ENCODE results near the gene MYMX. TPM values are rescaled to one million over a fixed set of nuclear protein-coding genes. Genes with fewer than 3 reads are reported as not detected.

The MYMX gene
- total RNA-seq, 3 donors from 2014 or later = 0.88 to 3.4 (median 2.9) TPM

DNA sequence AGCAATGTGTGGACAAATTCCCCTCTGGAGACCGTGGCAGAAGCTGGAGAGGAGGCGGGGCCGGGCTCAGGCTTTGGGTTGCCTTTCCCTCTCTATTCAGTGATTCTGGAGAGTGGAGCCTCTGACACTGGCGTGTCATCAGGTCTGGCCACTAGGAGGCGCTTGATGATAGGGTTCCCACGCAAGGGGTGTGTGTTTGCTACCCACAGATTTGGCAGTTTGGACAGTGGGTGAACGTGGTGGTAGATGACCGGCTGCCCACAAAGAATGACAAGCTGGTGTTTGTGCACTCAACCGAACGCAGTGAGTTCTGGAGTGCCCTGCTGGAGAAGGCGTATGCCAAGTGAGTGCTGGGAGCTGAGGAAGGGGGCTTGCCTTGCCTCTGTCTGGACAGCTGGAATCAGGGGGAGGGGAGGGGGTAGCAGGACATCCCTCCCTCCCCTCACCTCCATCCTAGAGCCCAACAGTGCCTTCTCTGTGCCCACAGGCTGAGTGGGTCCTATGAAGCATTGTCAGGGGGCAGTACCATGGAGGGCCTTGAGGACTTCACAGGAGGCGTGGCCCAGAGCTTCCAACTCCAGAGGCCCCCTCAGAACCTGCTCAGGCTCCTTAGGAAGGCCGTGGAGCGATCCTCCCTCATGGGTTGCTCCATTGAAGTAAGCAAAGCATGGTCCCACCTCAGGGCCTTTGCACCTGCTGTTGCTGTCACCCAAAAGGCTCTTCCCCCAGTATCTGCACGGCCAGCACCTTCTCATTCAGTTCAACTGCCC is 43.8 kb upstream of the MYMX start:
- no peaks in the 10 kb centered on the region for H3K9me3 ChIP-seq
- H3K27ac ChIP-seq = no peak overlapping the region
- TF ChIP-seq POLR2A (IDR thresholded peaks at IDR 0.05) = no peak
- TF ChIP-seq, protein P1, sequence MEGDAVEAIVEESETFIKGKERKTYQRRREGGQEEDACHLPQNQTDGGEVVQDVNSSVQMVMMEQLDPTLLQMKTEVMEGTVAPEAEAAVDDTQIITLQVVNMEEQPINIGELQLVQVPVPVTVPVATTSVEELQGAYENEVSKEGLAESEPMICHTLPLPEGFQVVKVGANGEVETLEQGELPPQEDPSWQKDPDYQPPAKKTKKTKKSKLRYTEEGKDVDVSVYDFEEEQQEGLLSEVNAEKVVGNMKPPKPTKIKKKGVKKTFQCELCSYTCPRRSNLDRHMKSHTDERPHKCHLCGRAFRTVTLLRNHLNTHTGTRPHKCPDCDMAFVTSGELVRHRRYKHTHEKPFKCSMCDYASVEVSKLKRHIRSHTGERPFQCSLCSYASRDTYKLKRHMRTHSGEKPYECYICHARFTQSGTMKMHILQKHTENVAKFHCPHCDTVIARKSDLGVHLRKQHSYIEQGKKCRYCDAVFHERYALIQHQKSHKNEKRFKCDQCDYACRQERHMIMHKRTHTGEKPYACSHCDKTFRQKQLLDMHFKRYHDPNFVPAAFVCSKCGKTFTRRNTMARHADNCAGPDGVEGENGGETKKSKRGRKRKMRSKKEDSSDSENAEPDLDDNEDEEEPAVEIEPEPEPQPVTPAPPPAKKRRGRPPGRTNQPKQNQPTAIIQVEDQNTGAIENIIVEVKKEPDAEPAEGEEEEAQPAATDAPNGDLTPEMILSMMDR (IDR thresholded peaks at IDR 0.05) = peak; percentile 80 to 95 (median 93)
- peak in 2 of 3 donors; percentile 31 to 57 for TF ChIP-seq POLR2AphosphoS5 (IDR thresholded peaks at IDR 0.05)
- no peaks in the 10 kb centered on the region for H3K4me1 ChIP-seq
- DNase-seq (ENCODE audit: low spot score in 2 of 2) = peak; percentile 83 to 89
- intact Hi-C loops (cut with DNase I; ENCODE audit: low total_unique reads) = loop anchor here (5.0 kb wide), 1 partner anchor 64 kb away; no protein-coding TSS in a partner anchor
- H3K36me3 ChIP-seq = no peaks in the 10 kb centered on the region
- no peaks in the 10 kb centered on the region for H3K27me3 ChIP-seq
- H3K4me3 ChIP-seq = no peak overlapping the region

DNA sequence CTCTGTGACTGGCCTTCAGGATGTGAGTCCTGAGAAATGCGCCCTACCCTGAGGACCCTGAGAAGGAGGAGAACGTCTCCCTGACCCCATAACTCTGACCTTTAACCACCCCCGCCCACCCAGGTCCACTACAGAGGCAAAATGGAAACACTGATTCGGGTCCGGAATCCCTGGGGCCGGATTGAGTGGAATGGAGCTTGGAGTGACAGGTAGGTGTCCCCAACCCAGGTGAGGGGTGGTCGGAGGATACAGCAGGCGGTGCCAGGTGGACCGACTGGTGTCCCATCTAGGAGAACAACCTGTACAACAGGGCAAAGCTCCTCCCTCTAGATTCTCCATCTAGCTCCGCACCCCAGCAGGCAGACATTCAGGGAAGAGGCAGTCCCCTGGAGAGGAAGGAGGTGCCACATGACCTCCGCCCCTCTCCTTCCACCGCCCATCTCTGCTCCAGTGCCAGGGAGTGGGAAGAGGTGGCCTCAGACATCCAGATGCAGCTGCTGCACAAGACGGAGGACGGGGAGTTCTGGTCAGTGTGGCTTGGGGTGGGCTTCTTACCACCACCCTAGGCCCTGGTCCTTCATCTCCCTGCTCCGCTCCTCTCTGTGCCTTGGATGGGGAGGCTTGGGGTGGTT is 40.5 kb upstream of the MYMX start:
- TF ChIP-seq POLR2A (IDR thresholded peaks at IDR 0.05) = no peak
- TF ChIP-seq, protein P1 (IDR thresholded peaks at IDR 0.05) = no peak
- no peak for TF ChIP-seq POLR2AphosphoS5 (IDR thresholded peaks at IDR 0.05)
- H3K9me3 ChIP-seq = no peaks in the 10 kb centered on the region
- DNase-seq (ENCODE audit: low spot score in 2 of 2) = peak in 1 of 2 donors; percentile 61
- intact Hi-C loops (cut with DNase I; ENCODE audit: low total_unique reads) = no loop called here
- H3K27ac ChIP-seq = peak overlapping the region; percentile 60 to 61
- peak overlapping the region in 2 of 3 donors; percentile 36 to 53 for H3K4me3 ChIP-seq
- H3K4me1 ChIP-seq = no peaks in the 10 kb centered on the region
- no peaks in the 10 kb centered on the region for H3K36me3 ChIP-seq
- H3K27me3 ChIP-seq = no peaks in the 10 kb centered on the region

DNA sequence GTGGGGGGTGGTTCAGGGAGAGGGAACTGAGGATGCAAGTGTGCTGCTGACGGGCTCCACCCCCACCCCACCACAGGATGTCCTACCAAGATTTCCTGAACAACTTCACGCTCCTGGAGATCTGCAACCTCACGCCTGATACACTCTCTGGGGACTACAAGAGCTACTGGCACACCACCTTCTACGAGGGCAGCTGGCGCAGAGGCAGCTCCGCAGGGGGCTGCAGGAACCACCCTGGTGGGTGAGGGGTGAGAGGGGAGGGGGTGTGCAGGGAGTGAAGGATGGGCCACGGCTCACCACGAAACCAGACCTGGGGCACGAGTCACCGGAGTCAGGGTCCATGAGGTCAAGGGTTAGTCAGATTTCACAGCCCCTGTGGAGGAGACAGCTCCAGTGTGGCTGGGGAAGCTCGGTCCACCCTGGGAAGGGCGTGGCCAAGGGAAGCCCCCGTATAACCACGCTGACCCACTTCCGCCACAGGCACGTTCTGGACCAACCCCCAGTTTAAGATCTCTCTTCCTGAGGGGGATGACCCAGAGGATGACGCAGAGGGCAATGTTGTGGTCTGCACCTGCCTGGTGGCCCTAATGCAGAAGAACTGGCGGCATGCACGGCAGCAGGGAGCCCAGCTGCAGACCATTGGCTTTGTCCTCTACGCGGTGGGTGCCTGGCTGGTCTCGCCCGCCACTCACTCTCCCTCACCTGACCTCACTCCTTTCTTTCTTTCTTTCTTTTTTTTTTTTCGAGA is 39.8 kb upstream of the MYMX start:
- Histone ChIP-seq H3K27me3 (no peaks in the 10 kb centered on the region), H3K4me3 (peak overlapping the region in 2 of 3 donors; percentile 36 to 53), H3K36me3 (no peaks in the 10 kb centered on the region), H3K4me1 (no peaks in the 10 kb centered on the region), H3K9me3 (no peaks in the 10 kb centered on the region), H3K27ac (peak overlapping the region; percentile 21 to 60)
- TF ChIP-seq POLR2A (IDR thresholded peaks at IDR 0.05) = no peak
- TF ChIP-seq, protein P1 (IDR thresholded peaks at IDR 0.05) = no peak
- no peak for TF ChIP-seq POLR2AphosphoS5 (IDR thresholded peaks at IDR 0.05)
- intact Hi-C loops (cut with DNase I; ENCODE audit: low total_unique reads) = no loop called here
- DNase-seq (ENCODE audit: low spot score in 2 of 2) = no peak

DNA sequence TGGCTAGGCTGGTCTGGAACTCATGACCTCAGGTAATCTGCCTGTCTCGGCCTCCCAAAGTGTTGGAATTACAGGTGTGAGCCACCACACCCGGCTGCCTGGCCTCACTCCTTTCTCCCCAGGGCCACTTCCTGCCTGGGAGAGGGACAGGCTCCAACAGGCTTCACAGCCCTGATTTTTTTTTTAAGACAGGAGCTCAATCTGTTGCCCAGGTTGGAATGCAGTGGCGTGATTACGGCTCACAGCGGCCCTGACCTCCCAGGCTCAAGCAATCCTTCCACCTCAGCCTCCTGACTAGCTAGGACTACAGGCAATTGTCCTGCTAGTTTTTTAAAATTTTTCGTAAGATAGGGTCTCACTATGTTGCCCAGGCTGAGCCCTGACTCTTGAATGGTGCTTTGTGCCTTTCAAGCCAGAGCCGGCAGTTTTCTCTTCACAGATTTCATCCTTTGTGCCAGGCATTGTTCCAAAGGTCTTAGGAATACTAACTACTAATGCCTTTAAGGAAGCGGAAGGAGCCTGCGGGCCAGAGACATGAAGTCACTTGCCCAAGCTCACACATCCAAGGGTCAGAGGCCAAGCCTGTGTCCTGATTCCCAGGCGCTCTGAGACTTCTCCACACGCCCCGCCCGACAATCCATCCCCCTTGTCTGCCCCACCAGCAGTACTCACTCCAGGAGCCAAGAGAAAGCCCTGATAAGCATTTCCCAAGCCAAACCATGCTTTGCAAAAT is 38.9 kb upstream of the MYMX start:
- peak in 1 of 2 donors; percentile 62 for DNase-seq (ENCODE audit: low spot score in 2 of 2)
- peak overlapping the region; percentile 52 to 74 for H3K27ac ChIP-seq

More for the DNA sequence above, 38.9 kb upstream of the MYMX start:
- intact Hi-C loops (cut with DNase I; ENCODE audit: low total_unique reads) = no loop called here
- H3K27me3 ChIP-seq = no peaks in the 10 kb centered on the region
- H3K9me3 ChIP-seq = no peaks in the 10 kb centered on the region
- H3K36me3 ChIP-seq = no peaks in the 10 kb centered on the region
- no peak overlapping the region for H3K4me3 ChIP-seq
- TF ChIP-seq POLR2AphosphoS5 (IDR thresholded peaks at IDR 0.05) (no peak), POLR2A (IDR thresholded peaks at IDR 0.05) (no peak)
- TF ChIP-seq, protein P1 (IDR thresholded peaks at IDR 0.05) = no peak
- H3K4me1 ChIP-seq = no peaks in the 10 kb centered on the region
